GM23338 (cell line): ENCODE measurements around the gene DIAPH3. TPM values are rescaled to one million over a fixed set of nuclear protein-coding genes. Genes with fewer than 3 reads are reported as not detected.

ENCODE experiments used
- ATAC-seq: fragments of 200-7000 bp; cut with Tn5 transposase; 3 replicates; pipeline ENCODE4 v1.9.1; 2020
- DNase-seq: peaks from one replicate; pipeline ENCODE4 v3.0.0-alpha.2; 2015; ENCODE audit warnings: low spot score
- H2AFZ ChIP-seq: fragments of 200-600 bp; sonication (generic); 2 replicates; pipeline ENCODE4 v1.8.0; 2016; ENCODE audit warnings: antibody characterized with exemption, mild to moderate bottlenecking, moderate library complexity
- H3F3A ChIP-seq: fragments of 200-600 bp; sonication (generic); replicated peaks from 2 replicates; pipeline ENCODE4 v1.8.0; 2017; ENCODE audit warnings: antibody characterized with exemption, mixed run types, low read depth
- H3K27ac ChIP-seq: fragments of 200-600 bp; sonication (generic); 2 replicates; pipeline ENCODE4 v1.6.1; 2016; ENCODE audit warnings: low read depth
- H3K27me3 ChIP-seq: fragments of 200-600 bp; sonication (generic); 2 replicates; pipeline ENCODE4 v1.8.0; 2016; ENCODE audit warnings: mild to moderate bottlenecking, mixed run types, moderate library complexity; ENCODE audit not compliant: insufficient read depth
- H3K36me3 ChIP-seq: fragments of 200-600 bp; sonication (generic); 2 replicates; pipeline ENCODE4 v1.8.0; 2016; ENCODE audit warnings: mild to moderate bottlenecking; ENCODE audit not compliant: insufficient read depth
- H3K4me1 ChIP-seq: fragments of 200-600 bp; sonication (generic); 2 replicates; pipeline ENCODE4 v1.8.0; 2016; ENCODE audit warnings: mild to moderate bottlenecking, moderate library complexity; ENCODE audit not compliant: insufficient read depth
- H3K4me2 ChIP-seq: fragments of 200-600 bp; sonication (generic); 2 replicates; pipeline ENCODE4 v1.7.1; 2017; ENCODE audit warnings: mixed run types
- H3K4me3 ChIP-seq: fragments of 200-600 bp; sonication (generic); 2 replicates; pipeline ENCODE4 v1.6.1; 2016; ENCODE audit warnings: mixed run types
- H3K79me2 ChIP-seq: fragments of 200-600 bp; sonication (generic); replicated peaks from 2 replicates; pipeline ENCODE4 v1.8.0; 2017; ENCODE audit warnings: mild to moderate bottlenecking; ENCODE audit not compliant: insufficient read depth
- H3K9me2 ChIP-seq: fragments of 200-600 bp; sonication (generic); 2 replicates; pipeline ENCODE4 v1.8.0; 2017; ENCODE audit not compliant: insufficient read depth
- H4K20me1 ChIP-seq: fragments of 200-600 bp; sonication (generic); replicated peaks from 2 replicates; pipeline ENCODE4 v1.8.0; 2017; ENCODE audit warnings: mild to moderate bottlenecking; ENCODE audit not compliant: insufficient read depth
- H3K27ac Mint-ChIP-seq: 2 replicates; pipeline ENCODE4 v1.8.0; 2020; ENCODE audit warnings: inconsistent platforms, mild to moderate bottlenecking, moderate library complexity, mixed read lengths
- H3K27me3 Mint-ChIP-seq: 3 replicates; pipeline ENCODE4 v1.8.0; 2022; ENCODE audit warnings: low read depth, mild to moderate bottlenecking, moderate library complexity, mixed read lengths, inconsistent platforms; ENCODE audit not compliant: insufficient read depth, poor library complexity
- H3K36me3 Mint-ChIP-seq: 3 replicates; pipeline ENCODE4 v1.8.0; 2021; ENCODE audit warnings: low read depth, mild to moderate bottlenecking, inconsistent platforms, moderate library complexity, mixed read lengths
- H3K4me1 Mint-ChIP-seq: 3 replicates; pipeline ENCODE4 v1.8.0; 2020; ENCODE audit warnings: mild to moderate bottlenecking, inconsistent platforms, mixed read lengths
- H3K4me3 Mint-ChIP-seq: 3 replicates; pipeline ENCODE4 v1.8.0; 2021; ENCODE audit warnings: moderate library complexity, mild to moderate bottlenecking, inconsistent platforms, mixed read lengths
- H3K9me3 Mint-ChIP-seq: 3 replicates; pipeline ENCODE4 v1.8.0; 2020; ENCODE audit warnings: moderate library complexity, mild to moderate bottlenecking, inconsistent platforms, mixed read lengths
- CREB1 ChIP-seq: fragments of 250-450 bp; sonication (Bioruptor Pico); IDR thresholded peaks from 2 replicates; pipeline ENCODE4 v1.5.0; 2020; ENCODE audit warnings: low read depth, mild to moderate bottlenecking, moderate library complexity
- EZH2 ChIP-seq: fragments of 200-600 bp; sonication (generic); IDR thresholded peaks from one replicate; pipeline ENCODE4 v1.8.0; 2017; ENCODE audit warnings: antibody characterized with exemption, mild to moderate bottlenecking, low read depth; ENCODE audit not compliant: unreplicated experiment
- JUNB ChIP-seq: IDR thresholded peaks from one replicate; pipeline ENCODE4 v1.6.1; 2016; ENCODE audit warnings: antibody characterized with exemption; ENCODE audit not compliant: unreplicated experiment
- NANOG ChIP-seq: IDR thresholded peaks from 2 replicates; pipeline ENCODE4 v1.6.1; 2016; ENCODE audit warnings: antibody characterized with exemption, borderline replicate concordance
- STAT1 ChIP-seq: IDR thresholded peaks from one replicate; pipeline ENCODE4 v1.6.1; 2016; ENCODE audit warnings: antibody characterized with exemption; ENCODE audit not compliant: unreplicated experiment
- ZNF331 ChIP-seq: fragments of 250-450 bp; sonication (Bioruptor Pico); IDR thresholded peaks from 2 replicates; pipeline ENCODE4 v1.5.0; 2020; ENCODE audit warnings: low read depth, mild to moderate bottlenecking, moderate library complexity
- polyA plus RNA-seq: library from polyadenylated mRNA; unstranded; fragments of >200 nt; fragmentation: Nextera tagmentation; extraction: Ambion mirVana; gene quantifications from 2 replicates; pipeline ENCODE4 v1.2.1, GENCODE V29; 2016
- total RNA-seq: library from RNA; depleted of rRNA; stranded (reverse); fragments of >200 nt; shearing (Covaris generic); gene quantifications from 2 replicates; pipeline ENCODE4 v1.2.3, GENCODE V29; 2014
- TF ChIP-seq, protein P1 (sequence below): IDR thresholded peaks from one replicate; pipeline ENCODE4 v1.6.1; 2018; ENCODE audit warnings: antibody characterized with exemption; ENCODE audit not compliant: unreplicated experiment
- TF ChIP-seq, protein P2 (sequence below), 2 experiments: fragments of 200-600 bp in 1 of 2; sonication (generic) in 1 of 2; conservative IDR thresholded peaks; 2 replicates each; pipeline versions ENCODE4 v1.5.1 to v1.6.1; 2016 to 2017; ENCODE audit warnings: antibody characterized with exemption in 2 of 2, low read depth in 2 of 2, mild to moderate bottlenecking in 2 of 2, moderate library complexity in 1 of 2
- TF ChIP-seq, protein P3 (sequence below): IDR thresholded peaks from 2 replicates; pipeline ENCODE4 v1.6.1; 2016; ENCODE audit warnings: antibody characterized with exemption

Gene DIAPH3
- total and polyA plus RNA-seq, 2 experiments from 2014 or later: 23.4 to 30.2 TPM

DNA sequence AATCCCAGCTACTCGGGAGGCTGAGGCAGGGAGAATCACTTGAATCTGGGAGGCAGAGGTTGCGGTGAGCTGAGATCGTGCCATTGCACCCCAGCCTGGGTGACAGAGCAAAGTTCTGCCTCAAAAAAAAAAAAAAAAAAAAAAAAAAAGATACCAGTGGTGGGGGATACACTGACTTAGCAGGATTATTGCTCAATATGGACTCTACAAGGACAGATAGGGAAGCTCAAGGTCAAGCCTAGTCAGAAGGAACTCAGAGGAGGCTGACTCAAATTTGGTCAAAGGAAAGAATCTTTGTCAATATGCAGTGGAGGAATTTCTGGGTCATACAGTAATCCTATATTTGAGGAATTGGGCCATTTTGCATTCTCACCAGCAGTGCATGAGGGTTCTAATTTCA, 6.7 kb upstream of the DIAPH3 start (continued):
- TF ChIP-seq, protein P1, sequence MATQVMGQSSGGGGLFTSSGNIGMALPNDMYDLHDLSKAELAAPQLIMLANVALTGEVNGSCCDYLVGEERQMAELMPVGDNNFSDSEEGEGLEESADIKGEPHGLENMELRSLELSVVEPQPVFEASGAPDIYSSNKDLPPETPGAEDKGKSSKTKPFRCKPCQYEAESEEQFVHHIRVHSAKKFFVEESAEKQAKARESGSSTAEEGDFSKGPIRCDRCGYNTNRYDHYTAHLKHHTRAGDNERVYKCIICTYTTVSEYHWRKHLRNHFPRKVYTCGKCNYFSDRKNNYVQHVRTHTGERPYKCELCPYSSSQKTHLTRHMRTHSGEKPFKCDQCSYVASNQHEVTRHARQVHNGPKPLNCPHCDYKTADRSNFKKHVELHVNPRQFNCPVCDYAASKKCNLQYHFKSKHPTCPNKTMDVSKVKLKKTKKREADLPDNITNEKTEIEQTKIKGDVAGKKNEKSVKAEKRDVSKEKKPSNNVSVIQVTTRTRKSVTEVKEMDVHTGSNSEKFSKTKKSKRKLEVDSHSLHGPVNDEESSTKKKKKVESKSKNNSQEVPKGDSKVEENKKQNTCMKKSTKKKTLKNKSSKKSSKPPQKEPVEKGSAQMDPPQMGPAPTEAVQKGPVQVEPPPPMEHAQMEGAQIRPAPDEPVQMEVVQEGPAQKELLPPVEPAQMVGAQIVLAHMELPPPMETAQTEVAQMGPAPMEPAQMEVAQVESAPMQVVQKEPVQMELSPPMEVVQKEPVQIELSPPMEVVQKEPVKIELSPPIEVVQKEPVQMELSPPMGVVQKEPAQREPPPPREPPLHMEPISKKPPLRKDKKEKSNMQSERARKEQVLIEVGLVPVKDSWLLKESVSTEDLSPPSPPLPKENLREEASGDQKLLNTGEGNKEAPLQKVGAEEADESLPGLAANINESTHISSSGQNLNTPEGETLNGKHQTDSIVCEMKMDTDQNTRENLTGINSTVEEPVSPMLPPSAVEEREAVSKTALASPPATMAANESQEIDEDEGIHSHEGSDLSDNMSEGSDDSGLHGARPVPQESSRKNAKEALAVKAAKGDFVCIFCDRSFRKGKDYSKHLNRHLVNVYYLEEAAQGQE: no peak
- TF ChIP-seq ZNF331 (CRISPR knock-in tag) (no peak), CREB1 (CRISPR knock-in tag) (no peak)

DNA sequence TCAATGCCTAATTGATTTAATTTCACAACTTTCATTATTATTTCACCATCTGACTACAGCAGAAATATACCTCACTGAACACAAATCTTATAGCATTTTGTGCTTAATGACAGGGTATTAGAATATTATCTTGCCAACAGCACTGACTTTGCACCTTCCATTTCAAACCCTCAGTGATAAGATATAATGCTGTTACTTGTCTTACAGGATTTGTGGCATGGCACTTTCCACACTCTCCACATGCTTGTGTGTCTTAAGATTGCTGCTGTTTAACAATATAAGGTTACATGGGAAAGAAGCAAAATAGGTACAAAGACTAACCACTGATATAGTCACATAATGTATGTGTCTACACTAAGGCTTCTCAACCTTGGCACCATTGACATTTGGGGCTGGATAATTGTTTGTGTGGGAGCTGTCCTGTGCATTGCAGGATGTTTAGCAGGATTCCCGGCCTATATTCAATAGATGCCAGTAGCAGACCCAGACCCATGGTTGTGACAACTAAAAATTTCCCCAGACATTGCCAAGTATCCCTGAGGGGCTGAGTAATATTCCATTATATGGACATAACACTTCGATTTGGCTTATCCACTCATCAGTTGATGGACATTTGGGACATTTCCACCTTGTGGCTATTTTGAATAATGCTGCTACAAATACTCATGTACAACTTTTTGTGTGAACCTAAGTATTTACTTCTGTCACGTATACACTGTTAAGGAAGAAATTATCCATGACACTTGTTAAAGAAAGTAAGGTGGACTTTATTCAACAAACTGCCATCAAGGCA, 5.7 kb upstream of the DIAPH3 start:
- H3K36me3 ChIP-seq: no peaks in the 10 kb centered on the region
- H3K27ac ChIP-seq: no peak overlapping the region
- H3K9me2 ChIP-seq: no peaks in the 10 kb centered on the region
- no peak for TF ChIP-seq JUNB
- TF ChIP-seq STAT1: no peak
- TF ChIP-seq, protein P2, sequence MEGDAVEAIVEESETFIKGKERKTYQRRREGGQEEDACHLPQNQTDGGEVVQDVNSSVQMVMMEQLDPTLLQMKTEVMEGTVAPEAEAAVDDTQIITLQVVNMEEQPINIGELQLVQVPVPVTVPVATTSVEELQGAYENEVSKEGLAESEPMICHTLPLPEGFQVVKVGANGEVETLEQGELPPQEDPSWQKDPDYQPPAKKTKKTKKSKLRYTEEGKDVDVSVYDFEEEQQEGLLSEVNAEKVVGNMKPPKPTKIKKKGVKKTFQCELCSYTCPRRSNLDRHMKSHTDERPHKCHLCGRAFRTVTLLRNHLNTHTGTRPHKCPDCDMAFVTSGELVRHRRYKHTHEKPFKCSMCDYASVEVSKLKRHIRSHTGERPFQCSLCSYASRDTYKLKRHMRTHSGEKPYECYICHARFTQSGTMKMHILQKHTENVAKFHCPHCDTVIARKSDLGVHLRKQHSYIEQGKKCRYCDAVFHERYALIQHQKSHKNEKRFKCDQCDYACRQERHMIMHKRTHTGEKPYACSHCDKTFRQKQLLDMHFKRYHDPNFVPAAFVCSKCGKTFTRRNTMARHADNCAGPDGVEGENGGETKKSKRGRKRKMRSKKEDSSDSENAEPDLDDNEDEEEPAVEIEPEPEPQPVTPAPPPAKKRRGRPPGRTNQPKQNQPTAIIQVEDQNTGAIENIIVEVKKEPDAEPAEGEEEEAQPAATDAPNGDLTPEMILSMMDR (conservative IDR thresholded peaks at IDR 0.05; ENCODE audit: low read depth in 2 of 2): peak in 1 of 2 experiments; percentile 20; a peak in 1 of 4 replicates
- no peaks in the 10 kb centered on the region for H3K27me3 ChIP-seq
- no peak overlapping the region for H3K4me2 ChIP-seq
- H3K4me1 ChIP-seq: peaks cover 16% of the 10 kb centered on the region; the same call in 1 of the 2 replicates
- no peaks in the 10 kb centered on the region for H3F3A ChIP-seq
- no peaks in the 10 kb centered on the region for H4K20me1 ChIP-seq
- H3K79me2 ChIP-seq: no peaks in the 10 kb centered on the region
- Mint-ChIP-seq H3K27me3 (peaks cover 3% of the 10 kb centered on the region), H3K4me3 (no peak overlapping the region), H3K4me1 (peaks cover 19% of the 10 kb centered on the region), H3K27ac (no peak overlapping the region), H3K36me3 (no peaks in the 10 kb centered on the region), H3K9me3 (no peaks in the 10 kb centered on the region)
- DNase-seq (no peak), ATAC-seq (no peak)
- H3K4me3 ChIP-seq: no peak overlapping the region
- no peak overlapping the region for H2AFZ ChIP-seq

DNA sequence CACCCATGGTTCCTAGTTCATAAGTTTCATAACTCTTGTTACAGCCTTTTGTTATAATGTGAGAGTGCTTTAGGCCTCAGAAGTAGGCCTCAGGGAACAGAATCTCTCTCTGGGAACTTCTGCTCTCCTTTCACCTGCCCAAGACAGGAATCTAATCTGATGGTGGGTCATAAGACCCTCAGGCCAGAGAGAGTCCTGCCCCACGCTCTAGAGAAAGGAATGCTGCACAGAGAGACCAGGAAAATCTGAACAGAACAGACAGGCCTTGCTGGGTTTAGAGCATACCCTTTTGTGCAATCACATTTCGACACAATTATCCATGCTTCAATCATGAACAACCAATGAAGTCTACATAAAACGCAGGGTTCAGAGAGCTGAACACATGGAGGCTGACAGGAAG, 3.4 kb upstream of the DIAPH3 start:
- Histone ChIP-seq H3K4me1 (peaks cover 21% of the 10 kb centered on the region; the same call in 1 of the 2 replicates), H3K9me2 (no peaks in the 10 kb centered on the region), H2AFZ (no peak overlapping the region), H3F3A (no peaks in the 10 kb centered on the region), H3K4me2 (no peak overlapping the region), H3K36me3 (no peaks in the 10 kb centered on the region), H3K79me2 (peaks cover 12% of the 10 kb centered on the region), H4K20me1 (no peaks in the 10 kb centered on the region), H3K4me3 (no peak overlapping the region), H3K27ac (no peak overlapping the region), H3K27me3 (no peaks in the 10 kb centered on the region)
- no peak overlapping the region for H3K27ac Mint-ChIP-seq
- no peaks in the 10 kb centered on the region for H3K27me3 Mint-ChIP-seq
- H3K36me3 Mint-ChIP-seq: no peaks in the 10 kb centered on the region
- no peak for DNase-seq
- no peak for ATAC-seq
- H3K9me3 Mint-ChIP-seq: no peaks in the 10 kb centered on the region; the same call in 2 of the 3 replicates
- peaks cover 26% of the 10 kb centered on the region for H3K4me1 Mint-ChIP-seq
- no peak overlapping the region for H3K4me3 Mint-ChIP-seq
- TF ChIP-seq EZH2 (no peak), NANOG (no peak), ZNF331 (CRISPR knock-in tag) (no peak)
- TF ChIP-seq, protein P3, sequence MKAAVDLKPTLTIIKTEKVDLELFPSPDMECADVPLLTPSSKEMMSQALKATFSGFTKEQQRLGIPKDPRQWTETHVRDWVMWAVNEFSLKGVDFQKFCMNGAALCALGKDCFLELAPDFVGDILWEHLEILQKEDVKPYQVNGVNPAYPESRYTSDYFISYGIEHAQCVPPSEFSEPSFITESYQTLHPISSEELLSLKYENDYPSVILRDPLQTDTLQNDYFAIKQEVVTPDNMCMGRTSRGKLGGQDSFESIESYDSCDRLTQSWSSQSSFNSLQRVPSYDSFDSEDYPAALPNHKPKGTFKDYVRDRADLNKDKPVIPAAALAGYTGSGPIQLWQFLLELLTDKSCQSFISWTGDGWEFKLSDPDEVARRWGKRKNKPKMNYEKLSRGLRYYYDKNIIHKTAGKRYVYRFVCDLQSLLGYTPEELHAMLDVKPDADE: no peak
